ENCODE data around the gene RPL36.
"Not testable (repeated sequence)": the region's sequence is repeated elsewhere in the genome, so short reads cannot be mapped to it uniquely, and the experiment has no call there.

The RPL36 gene

DNA sequence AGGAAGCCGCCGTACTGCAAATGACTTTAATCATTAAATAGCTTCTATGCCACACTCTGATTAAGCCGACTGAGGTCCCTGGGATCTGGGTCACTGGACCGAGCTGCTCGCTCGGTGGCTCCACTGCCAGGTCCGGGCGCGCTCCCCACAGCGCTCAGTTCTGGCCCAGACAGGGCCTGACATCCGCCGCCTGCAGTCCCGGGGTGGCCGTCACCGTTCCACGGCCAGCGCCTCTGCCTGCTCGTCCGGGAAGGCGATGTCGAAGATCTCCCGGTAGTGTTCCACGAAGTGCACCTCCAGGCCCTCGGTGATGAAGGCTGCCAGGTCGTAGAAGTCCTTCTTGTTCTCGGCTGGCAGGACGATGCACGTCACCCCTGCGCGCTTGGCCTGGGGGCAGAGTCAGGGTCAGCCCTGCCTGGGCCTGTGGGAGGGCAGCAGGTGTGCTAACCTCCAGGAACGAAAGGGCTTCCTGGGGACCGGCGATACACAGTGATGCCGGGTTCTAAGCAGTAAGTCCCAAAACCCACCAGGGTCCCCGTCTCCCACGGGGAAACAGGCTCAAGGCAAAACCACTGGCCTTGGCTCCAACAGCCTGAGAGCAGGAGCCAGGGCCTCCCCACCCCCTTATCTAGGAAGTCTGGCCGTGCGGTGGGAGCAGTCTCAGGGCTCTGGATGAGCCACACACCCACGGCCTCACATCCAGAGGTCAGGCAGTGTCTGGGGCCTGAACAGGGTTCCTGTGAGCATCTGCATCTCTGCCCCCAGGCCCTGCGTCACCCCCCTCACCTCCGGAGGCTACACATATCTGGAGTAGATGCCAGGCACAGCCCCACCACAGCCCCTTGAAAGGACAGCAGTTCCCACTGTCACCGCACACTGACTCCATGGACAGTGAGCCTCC, 2.0 kb downstream of the RPL36 start:
- DNase-seq, result peak; percentile 28

DNA sequence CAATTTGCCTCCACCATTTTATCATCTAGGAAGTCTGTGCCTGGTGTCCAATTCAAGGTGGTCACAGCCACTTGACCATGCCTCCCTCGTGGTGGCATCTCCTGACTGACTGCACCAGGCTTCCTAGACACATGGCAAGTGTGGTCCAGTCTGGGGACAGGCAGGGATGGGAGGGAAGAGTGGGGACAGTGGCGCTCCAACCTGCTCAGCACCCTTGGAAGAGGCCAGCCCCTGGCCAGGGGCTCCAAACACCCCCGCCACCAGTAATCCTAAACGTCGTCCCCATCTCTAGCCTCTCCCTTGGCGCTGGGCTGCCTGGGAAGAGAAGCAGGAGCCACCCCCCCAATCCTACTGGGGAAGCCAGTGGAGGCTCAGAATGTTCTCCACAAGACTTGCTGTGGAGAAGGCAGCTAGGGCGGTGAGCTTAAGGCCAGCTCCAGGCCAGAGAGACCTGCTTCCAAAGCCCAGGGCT, 2.7 kb downstream of the RPL36 start:
- no peak for DNase-seq

DNA sequence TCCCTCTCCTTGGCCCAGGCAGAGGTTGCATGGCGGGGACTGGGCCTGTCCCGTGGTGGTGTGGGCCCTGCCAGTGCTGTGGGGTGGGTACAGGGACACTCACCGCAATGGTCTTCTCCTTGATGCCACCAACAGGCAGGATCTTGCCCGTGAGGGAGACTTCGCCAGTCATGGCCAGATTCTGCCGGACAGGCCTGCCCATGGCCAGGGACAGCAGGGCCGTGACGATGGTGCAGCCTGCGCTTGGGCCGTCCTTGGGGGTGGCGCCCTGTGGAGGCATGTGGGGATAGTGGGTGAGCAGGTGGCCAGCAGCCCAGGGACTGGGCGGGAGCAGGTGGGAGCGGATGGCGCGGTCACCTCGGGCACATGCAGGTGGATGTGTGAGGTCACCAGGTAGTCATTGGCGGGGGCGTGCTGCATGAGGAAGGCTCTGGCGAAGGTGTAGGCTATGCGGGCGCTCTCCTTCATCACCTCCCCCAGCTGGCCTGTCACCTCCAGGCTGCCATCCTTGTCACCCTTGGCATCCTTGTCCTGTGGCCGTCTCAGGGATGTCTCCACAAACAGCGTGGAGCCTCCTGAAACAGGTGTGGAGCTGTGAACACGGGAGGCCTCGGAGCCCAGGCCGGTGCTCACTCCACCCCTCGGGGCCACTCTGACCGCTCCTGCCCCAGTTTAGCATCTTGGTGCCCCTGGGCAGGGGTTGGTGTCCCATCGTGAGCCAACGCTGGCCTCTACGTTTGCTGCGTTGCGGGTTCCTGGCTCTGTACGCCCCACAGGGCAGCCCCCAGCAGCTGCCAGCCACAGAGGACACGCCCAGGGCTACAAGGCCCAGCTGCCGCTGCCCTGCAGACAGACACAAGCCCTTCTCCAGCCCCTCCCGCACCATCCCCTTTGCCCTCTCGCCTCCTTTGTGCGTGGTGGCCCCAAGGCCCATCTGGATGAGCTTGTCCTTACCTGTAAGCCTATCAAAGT, 3.4 kb downstream of the RPL36 start:
- DNase-seq, result no peak

DNA sequence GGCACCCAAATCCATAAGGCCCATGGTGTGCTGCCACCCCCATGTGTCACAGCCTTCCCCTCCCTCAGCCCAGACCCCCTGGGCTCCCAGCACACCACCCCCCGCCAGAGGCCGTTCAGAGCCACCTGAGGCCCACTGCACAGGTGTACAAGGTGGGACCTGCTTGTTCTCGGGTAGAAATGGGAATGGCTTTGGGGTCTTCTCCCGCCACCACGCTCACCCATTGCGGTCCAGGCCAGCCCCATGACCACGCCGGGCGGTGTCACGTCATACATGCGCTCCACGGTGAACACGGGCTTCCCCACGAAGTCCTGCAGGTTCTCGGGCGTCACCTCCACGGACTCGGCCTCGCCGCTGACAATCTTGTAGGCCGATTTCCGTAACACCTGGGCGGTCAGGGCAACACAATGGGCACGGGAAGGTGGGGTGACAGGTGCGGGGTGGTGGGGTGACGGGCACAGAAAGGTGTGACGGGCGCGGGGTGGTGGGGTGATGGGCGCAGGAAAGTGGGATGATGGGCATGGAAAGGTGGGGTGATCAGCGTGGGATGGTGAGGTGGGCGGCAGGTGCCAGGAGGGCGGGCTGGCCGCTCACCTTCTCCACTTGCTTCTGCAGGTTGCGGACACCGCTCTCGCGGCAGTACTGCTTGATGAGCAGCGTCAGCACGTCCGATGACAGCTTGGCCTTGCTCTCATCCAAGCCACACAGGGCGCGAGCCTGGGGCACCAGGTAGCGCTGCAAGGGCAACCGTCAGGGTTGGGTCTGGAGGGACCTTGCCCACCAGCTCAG, 4.3 kb downstream of the RPL36 start:
- no peak for DNase-seq

DNA sequence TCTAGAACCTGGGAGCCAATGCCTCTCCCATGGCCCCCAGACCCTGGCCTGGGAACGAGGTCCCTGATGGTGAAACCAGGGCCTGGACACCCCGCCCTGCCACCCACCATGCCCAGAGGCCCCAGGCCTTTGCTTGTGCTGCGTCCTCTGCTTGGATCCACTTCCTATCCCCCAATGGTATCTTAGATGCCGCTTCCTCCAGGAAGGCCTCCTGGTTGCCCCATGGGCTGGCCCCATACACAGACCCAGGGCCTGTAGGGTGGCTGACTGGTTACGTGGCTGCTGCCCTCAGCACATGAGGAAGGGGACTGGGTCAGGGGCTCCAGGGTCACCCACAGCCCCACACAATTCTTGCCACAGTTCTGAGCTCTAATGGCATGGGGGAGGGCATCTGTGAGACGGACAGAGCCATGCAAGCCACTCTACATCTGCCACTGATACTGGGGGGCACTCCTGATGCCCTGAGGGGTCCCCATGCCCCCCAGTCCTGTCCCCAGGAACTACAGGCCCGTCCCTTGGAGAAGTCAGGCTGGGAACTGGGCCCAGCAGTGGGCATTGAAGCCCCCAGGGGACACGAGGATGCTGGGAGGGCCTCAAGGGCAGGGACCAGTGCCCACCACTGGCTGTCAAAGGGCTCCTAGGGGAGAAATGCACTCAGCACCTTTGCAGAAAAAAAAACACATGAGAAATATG, 5.0 kb downstream of the RPL36 start:
- DNase-seq, result no peak

DNA sequence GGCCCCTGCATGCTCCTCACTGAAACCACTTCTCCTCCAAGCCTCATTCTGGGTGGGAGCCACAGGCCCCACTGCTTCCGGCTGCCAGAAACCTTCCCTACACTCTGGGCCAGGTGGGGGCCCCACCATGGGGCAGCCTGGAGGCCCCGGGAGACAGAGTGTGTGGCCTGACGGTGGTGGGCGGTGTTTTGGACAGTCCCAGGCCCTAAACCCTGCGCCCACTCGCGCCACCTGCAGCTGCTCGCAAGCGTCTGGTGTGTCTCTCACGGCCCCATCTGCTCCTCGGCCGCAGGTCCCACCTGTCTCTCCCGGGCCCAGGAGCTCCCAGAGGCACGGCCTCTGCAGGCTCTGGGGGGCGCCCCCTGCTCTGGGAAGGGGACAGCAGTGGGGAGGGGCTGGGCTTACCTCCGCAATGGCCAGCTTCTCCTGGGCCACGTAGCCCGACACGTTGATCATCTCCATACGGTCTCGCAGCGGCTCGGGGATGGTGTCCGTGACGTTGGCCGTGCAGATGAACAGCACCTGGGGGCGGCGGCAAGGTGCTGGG, 5.6 kb downstream of the RPL36 start:
- DNase-seq, result no peak

DNA sequence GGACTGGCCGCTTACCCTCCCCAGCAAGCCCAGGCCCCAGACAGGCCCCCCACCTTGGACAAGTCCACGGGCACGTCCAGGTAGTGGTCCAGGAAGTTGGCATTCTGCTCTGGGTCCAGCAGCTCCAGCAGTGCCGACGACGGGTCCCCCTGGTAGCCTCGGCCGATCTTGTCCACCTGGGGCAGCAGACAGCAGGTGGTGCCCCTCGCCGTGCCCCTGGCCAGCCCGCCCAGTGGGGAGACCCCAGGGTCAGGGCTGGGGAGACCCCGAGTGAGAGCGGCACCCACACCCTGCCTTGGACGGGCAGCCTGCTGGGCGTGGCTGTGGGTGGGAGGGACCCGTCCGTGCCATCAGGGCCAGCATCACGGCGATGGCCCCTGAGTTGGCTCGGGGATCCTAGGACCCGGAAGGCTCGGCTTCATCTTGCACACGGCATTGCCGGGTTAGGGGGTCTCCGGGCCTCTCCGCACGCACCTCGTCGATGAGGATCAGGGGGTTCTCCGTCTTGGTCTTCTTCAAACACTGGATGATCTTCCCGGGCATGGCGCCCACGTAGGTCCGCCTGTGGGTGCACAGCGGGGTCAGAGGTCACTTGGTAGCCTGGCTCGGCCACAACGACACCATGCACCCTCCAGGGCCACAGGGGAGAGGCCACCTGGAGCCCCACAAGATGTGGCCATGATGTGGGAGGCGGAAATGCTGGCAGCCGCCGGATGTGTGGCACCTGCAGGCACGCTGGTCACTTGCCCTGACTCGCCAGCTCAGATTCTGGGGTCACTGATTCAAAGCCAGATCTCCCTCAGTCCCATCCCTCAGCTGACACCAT, 6.3 kb downstream of the RPL36 start:
- no peak for DNase-seq

DNA sequence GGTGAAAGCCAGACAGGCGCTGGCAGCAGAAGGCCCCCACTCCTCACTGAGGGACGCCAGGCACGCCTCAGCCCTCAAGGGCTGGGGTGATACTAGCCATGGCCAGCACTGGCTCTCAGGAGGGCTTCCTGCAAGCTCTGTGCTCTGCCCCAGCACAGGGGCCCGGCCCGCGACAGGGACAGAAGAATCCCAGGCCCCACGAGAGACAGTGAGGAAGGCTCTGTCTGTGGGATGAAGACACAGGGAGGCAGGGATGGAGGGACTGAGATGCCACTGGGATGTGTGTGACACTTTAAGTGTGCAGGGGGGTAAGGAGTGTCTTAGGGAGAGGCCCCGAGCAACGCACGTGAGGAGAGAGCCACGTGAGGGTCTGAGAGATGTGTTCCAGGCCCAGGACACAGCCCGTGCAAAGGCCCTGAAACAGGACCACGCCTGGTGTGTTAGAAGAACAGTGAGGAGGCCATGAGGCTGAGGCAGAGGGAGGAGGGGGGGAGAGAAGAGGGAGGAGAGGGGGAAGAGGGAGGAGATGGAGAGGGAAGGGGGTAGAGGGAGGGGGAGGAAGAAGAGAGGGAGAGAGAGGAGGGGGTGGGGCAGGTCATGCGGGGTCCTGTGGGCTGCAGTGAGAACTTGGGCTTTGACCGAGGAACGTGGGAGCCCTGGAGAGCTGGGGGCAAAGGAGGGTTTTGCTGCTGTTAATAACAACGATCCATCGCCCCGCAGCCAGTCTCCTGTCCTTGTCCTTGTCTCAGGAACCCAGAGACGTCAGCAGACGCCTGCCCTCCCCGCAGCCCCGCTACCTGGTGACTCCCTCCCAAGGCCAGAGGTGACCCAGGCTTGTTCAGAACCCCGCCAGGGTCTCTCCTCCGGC, 7.2 kb downstream of the RPL36 start:
- DNase-seq, result no peak

DNA sequence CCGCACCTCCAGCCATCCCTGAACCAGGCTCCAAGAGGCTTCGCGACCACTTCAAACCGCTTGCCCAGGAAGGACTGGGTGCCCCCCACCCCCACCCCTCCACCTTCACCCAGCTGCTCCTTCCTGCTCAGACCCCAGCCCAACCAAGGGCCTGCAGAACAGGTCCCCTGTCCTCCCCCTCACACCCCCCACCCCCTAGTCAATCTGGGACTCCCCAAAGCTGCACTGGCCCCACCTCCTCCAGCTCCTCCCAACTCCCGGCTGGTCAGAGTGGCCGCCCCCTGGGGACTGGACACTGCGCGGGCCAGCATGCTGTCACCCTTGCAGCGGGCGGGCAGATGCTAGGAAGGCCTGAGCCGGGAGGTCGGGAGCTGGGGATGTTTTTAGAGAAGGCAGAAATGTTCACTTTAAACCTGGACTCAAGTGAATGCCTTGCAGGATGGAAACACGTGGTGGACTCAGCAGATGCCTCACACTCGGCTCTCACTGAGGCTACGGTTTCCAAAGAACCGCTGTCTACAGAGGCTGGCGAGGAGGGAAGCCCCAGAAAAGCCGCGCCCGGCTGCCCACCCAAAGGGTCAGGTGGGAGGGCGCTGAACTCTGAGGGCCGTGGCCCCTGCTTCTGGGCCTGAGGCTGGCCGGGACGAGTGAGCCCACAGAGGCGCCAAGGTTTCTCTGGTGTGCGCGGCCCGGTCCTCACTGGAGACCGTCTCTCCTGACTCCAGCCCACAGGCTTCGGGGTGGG, 8.0 kb downstream of the RPL36 start:
- DNase-seq, result no peak

DNA sequence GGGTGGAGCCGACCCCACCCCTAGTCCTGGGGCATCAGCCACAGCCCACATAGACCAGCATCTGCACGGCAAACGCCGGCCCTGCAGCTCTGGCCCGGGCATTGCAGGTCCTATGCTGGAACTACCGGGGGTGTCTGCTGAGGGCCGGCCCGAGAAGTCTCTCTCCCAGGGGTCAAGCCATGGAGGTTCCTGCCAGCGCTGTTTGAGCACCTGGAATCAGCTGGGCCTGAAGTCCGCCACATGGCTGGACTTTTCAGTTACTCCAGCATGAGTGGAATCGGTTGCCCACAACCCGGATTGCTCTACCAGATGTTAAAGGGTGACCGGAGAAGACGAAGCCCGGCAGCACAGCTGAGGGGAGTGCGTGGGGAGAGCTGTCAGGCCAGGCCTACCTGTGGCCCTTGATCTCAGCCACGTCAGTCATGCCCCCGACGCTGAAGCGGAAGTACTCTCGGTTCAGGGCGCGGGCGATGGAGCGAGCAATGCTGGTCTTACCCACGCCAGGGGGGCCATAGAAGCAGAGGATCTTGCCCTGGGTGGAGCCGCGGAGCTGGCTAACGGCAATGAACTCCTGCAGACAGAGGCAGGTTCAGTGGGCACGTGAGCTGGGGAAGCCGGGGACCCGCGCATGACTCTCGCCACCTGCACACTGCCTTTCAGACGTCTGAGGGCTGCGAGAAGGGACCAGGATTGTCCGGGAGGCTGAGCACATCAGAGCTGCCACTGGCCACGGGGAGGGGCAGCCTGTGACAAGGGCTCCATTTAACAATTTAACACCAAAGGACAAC, 8.7 kb downstream of the RPL36 start:
- DNase-seq, result no peak

DNA sequence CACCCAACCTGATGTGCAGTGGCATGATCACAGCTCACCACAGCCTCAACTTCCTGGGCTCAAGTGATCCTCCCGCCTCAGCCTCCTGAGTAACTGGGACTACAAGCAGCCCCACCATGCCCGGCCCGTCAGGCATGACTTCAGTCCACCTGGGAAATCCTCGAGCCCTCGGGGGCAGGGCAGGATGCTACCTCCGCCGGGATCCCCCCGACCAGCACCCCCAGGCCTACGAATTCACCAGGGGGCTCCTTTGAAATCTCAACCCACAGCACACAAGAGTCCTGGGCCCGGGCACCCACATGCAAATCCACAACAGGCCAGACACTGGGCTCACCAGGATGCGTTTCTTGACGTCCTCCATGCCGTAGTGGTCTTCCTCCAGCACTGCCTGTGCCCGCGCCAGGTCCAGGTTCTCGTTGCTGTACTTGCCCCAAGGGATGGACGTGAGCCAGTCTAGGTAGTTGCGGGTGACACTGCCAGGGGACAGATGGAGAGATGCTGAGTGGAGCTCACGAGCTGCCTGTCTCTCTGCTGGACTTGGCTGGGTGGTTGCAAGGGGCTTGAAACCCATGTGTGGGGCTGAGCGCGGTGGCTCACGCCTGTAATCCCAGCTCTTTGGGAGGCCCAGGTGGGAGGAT, 10.5 kb downstream of the RPL36 start:
- no peak for DNase-seq

DNA sequence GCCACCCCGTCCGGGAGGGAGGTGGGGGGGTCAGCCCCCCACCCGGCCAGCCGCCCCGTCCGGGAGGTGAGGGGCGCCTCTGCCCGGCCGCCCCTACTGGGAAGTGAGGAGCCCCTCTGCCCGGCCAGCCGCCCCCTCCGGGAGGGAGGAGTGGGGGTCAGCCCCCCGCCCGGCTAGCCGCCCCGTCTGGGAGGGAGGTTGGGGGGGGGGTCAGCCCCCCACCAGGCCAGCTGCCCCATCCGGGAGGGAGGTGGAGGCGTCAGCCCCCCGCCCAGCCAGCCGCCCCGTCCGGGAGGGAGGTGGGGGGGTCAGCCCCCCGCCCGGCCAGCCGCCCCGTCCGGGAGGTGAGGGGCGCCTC, 11.9 kb downstream of the RPL36 start:
- not testable (repeated sequence) for DNase-seq

DNA sequence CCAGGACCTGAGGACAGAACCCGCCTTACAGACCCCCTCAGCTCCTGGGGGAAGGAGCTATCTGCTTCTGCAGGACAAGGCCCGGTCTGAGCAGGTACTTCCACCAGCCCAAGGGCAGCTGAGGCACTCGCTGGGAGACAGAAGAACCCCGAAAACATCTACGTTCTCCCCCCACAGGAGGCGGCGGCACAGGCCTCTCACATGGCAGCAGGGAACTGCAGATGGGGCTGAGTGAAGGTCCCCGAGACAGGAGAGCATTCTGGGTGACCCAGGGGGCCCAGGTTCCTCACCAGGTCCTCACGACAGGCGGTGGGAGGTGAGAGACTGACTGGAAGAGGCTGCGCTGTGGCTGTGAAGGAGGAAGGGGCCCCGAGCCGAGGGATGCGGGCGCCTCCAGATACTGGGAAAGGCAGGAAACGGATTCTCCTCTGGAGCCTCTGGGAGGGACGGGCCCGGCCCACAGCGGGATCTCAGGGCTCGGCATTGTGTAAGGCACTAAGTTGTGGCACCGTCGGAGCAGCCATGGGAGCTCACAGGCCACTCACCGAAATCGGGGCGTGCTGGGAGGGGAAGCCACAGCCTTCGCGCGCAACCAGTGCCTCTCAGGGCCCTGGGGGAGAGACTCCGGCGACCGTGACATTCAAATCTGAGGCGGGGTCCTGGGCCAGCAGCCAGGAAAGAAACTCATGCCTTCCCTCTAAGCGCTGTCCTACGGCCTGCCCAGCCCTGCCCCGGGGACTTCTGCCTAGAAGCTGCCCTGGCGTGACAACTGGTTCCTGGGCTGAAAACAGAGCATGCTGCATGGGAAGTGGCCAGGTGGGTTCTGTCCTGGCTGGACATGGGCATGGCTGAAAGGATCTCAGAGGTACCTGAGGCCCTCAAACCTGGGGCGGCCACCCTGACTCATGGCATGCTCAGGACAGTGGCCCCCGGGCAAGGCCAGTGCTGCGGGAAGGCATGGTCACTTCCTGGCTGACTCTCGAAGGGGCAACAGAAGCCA, 14.0 kb downstream of the RPL36 start:
- DNase-seq, result no peak

DNA sequence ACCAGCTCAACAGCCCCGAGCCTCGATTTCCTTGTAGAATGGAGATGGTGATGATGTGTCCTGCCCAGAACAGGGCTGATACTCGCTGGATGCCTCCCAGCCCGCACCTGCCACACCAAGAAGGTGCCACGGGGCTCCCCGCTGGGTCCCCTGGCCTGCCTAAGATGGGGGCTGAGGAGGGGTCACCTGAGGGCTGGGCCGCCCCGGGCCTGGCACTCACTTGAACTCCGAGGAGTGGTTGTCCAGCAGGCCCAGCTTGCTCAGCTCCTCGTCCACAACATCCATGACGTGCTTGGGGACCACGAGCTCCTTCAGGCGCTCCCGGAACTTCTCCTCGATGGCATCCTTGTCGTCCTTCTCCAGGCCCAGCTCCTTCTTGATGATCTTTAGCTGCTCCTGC, 15.5 kb downstream of the RPL36 start:
- no peak for DNase-seq

DNA sequence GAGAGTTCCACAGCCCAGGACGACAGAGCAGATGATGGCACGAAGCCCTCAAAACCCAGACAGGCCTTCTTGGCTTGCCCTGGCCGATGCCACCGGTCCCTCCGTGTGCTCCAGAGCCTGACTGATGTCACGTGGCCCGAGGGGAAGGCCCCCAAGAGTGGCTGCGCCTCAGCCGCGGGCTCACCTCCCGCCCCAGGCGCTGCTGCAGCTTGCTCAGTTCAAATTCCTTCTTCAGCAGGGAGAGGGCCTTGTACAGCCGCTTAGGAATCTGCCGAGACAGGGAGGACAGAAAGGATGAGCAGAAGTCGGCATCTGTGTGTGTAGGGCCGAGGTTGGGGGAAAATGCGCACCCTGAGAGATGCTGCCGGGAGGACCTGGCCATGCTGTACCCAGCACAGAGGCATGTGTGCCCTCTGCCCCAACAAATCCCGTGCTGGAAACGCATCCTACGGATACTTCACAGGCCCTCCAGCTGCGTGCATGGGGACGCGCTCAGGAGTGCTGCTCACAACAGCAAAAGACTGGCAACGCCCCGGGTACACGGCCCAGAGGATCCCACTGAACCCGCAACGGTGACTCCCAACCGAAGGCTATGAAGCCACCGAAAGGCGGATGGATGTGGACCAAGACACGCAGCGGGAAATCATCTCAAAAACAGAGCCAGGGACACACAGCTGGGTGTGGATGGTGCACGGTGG, 16.9 kb downstream of the RPL36 start:
- no peak for DNase-seq
